Esophagus (tissue), 2 donors: ENCODE results near the gene MAPK8IP1. TPM values are rescaled to one million over a fixed set of nuclear protein-coding genes. Genes with fewer than 3 reads are reported as not detected.

Experiments
- H3K27ac ChIP-seq, 2 donors: one replicate each; pipeline ENCODE4 v1.5.1; 2013; ENCODE audit warnings: low read depth in 2 of 2, mild to moderate bottlenecking in 2 of 2, inconsistent platforms in 1 of 2, low read length in 1 of 2, moderate library complexity in 1 of 2
- H3K27me3 ChIP-seq, 2 donors: one replicate each; pipeline ENCODE4 v1.6.1; 2013; ENCODE audit warnings: low read length in 2 of 2, control low read depth in 1 of 2, mild to moderate bottlenecking in 1 of 2; ENCODE audit not compliant: insufficient read depth in 2 of 2, control insufficient read depth in 1 of 2
- H3K36me3 ChIP-seq, 2 donors: one replicate each; pipeline ENCODE4 v1.6.1; 2013; ENCODE audit warnings: low read length in 1 of 2; ENCODE audit not compliant: control insufficient read depth in 2 of 2, insufficient read depth in 2 of 2
- H3K4me1 ChIP-seq, 2 donors: one replicate each; pipeline ENCODE4 v1.6.1; 2013; ENCODE audit warnings: low read length in 1 of 2; ENCODE audit not compliant: control insufficient read depth in 2 of 2, insufficient read depth in 2 of 2
- H3K4me3 ChIP-seq, 2 donors: one replicate each; pipeline ENCODE4 v1.5.1; 2013; ENCODE audit warnings: low read length in 2 of 2, mild to moderate bottlenecking in 2 of 2, low read depth in 1 of 2, moderate library complexity in 1 of 2
- H3K9me3 ChIP-seq, 2 donors: one replicate each; pipeline ENCODE4 v1.6.1; 2013; ENCODE audit warnings: mild to moderate bottlenecking in 2 of 2, low read depth in 1 of 2, low read length in 1 of 2, moderate library complexity in 1 of 2; ENCODE audit not compliant: control insufficient read depth in 2 of 2, insufficient read depth in 1 of 2
- WGBS, 2 donors: extraction: QIAGEN DNeasy Blood & Tissue Kit; methylation state at CpG; one replicate each; pipeline ENCODE4 v1.1.7; 2013; 5-methylcytosine and 5-hydroxymethylcytosine counted together
- polyA plus RNA-seq, 2 donors: library from polyadenylated mRNA; stranded (reverse); fragments of 200-250 nt; gene quantifications; one replicate each; pipeline ENCODE4 v1.2.3, GENCODE V29; 2013
- donor health status: healthy with polysubstance abuse.
- donor health status: Bipolar disorder and iron deficiency.

MAPK8IP1 gene
- polyA plus RNA-seq, 2 donors = 0.77 to 1.3 TPM

- Histone ChIP-seq H3K27ac (no peak overlapping the region), H3K9me3 (no peaks in the 10 kb centered on the region), H3K27me3 (no peaks in the 10 kb centered on the region), H3K36me3 (peaks cover 11 to 19% of the 10 kb centered on the region in 2 donors), H3K4me1 (no peaks in the 10 kb centered on the region), H3K4me3 (no peak overlapping the region)
- 68 to 70% methylated on average over 6 of the region's 6 CpGs for WGBS, 2 donors
Observed at GRCh38 chr11:45876401-45876800, 9.1 kb upstream of the MAPK8IP1 start.

GRCh38 chr11:45877221-45877620 is 8.2 kb upstream of the MAPK8IP1 start:
- H3K27me3 ChIP-seq = no peaks in the 10 kb centered on the region
- no peaks in the 10 kb centered on the region for H3K9me3 ChIP-seq
- H3K36me3 ChIP-seq = peaks cover 12 to 20% of the 10 kb centered on the region in 2 donors
- H3K4me1 ChIP-seq = no peaks in the 10 kb centered on the region
- WGBS, 2 donors = 84 to 88% methylated on average over 8 of the region's 8 CpGs
- H3K4me3 ChIP-seq = no peak overlapping the region
- H3K27ac ChIP-seq = no peak overlapping the region

- Histone ChIP-seq H3K27ac (no peak overlapping the region), H3K4me1 (no peaks in the 10 kb centered on the region), H3K4me3 (no peak overlapping the region), H3K9me3 (no peaks in the 10 kb centered on the region), H3K27me3 (no peaks in the 10 kb centered on the region), H3K36me3 (peaks cover 12 to 25% of the 10 kb centered on the region in 2 donors)
- 94 to 95% methylated on average over 3 of the region's 3 CpGs for WGBS, 2 donors
Observed at GRCh38 chr11:45877845-45878244, 7.6 kb upstream of the MAPK8IP1 start.

DNA sequence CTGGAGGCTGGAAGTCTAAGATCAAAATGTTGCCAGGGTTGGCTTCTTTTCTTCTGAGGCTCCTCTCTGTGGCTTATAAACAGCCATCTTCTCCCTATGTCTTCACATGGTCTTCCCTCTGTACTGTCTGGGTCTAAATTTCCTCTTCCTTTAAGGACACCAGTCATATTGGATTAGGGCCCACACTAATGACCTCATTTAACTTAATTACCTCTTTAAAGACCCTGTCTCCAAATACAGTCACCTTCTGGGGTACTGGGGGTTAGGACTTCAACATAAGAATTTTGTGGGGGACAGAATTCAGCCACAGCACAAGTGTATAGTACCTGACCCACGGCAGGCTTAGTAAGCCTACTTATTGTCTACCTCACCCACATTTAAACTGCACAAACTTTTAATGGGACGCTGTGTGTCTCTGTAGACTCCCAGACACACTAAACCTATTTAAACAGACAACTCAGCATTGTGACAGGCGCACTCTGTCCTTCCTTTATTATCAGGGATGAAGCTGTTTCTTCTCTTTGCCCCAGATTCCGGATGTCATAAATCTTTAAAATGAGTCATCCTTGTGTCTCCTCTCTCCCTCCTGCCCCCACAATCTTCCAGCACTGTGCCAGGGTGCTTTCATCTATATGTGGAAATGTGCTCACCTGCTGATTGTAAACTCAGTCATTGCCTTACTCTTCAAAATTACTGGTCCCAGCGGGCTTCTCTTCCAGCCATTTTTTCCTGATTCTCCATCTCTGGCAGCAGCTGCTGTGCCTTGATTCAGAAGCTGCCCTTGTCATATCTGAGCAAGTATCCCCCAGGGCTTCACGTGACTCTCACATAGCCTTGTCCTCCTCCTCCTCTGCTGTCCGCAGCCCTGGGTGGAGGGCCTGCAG is 5.4 kb upstream of the MAPK8IP1 start:
- Histone ChIP-seq H3K4me1 (no peaks in the 10 kb centered on the region), H3K9me3 (no peaks in the 10 kb centered on the region), H3K27me3 (no peaks in the 10 kb centered on the region), H3K4me3 (no peak overlapping the region), H3K27ac (no peak overlapping the region), H3K36me3 (peaks cover 12 to 25% of the 10 kb centered on the region in 2 donors)
- 79 to 80% methylated on average over 7 of the region's 7 CpGs for WGBS, 2 donors

DNA sequence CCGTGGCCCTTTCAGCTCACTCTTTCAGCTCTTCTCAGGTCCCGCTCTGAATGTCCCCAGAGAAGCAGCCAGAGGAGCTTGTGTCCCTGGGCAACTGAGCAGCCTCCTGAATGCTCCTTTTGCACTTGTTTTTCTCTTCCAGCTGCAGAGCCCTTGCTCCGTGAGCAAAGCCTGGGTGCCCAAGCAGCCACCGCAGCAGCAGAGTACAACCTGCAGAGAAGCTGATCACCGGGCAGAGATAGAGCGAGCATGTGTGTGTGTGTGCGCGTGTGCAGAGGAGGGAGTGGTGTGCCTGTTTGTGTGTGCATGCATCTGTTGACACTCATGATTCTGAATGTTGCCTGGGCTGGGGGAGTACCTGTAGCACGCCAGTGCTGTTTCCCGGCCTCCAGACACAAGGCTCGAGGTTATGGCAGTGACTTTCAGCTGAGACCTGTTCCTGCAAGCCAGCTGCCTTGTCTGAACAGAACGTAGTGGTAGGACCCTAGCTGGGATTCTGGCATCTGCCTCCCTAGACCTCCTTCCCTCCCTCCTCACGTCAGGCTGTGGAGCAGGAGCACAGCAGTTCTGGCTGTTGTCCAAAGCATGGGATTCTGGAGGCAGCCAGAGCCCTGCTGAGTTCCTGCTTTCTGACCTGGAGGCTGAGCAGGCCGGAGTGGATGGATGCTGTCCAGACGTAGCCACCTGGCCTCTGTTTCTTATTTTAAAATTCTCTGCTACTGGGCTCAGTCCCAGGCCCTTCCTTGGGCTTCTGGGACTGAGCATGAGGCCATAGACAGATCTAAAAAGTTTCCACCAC is 4.5 kb upstream of the MAPK8IP1 start:
- no peak overlapping the region for H3K4me3 ChIP-seq
- no peaks in the 10 kb centered on the region for H3K27me3 ChIP-seq
- no peak overlapping the region for H3K27ac ChIP-seq
- no peaks in the 10 kb centered on the region for H3K9me3 ChIP-seq
- 83% methylated on average over 15 of the region's 15 CpGs for WGBS, 2 donors
- peaks cover 12 to 25% of the 10 kb centered on the region in 2 donors for H3K36me3 ChIP-seq
- H3K4me1 ChIP-seq = peaks cover 3 to 4% of the 10 kb centered on the region in 2 donors

- no peak overlapping the region for H3K4me3 ChIP-seq
- peaks cover 12 to 25% of the 10 kb centered on the region in 2 donors for H3K36me3 ChIP-seq
- H3K27ac ChIP-seq = no peak overlapping the region
- peaks cover 6 to 8% of the 10 kb centered on the region in 2 donors for H3K4me1 ChIP-seq
- H3K9me3 ChIP-seq = no peaks in the 10 kb centered on the region
- no peaks in the 10 kb centered on the region for H3K27me3 ChIP-seq
- 76 to 85% methylated on average over 6 of the region's 6 CpGs for WGBS, 2 donors
Observed at GRCh38 chr11:45881708-45882368, 3.6 kb upstream of the MAPK8IP1 start.

DNA sequence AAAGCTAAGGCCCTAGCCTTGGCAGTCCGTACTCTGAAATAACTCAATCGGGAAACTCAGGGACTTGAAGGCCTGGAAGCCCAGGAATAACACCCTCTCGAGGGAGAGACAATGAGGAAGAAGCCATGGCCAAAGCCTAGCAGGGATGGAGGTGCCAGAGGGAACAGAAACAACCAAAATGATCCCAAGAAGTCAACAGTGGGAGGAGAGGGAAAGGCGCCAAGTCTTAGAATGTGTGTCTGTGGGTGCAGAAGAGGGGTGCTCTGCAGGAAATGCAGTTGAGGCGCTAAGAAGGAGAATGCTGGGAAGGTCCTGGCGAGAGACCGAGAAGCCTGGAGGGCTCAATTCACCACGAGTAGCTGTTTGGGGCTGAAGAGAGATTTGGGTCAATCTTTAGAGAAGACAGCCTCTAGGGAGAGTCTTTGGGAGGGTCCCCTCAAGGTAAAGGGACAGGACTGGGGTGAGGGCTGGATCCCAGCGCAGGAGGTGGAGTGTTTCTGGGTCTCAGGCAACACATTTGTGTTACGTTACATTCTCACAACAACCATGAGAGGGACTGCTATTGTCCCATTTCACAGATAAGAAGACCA is 760 bp upstream of the MAPK8IP1 start:
- 87 to 88% methylated on average over 10 of the region's 10 CpGs for WGBS, 2 donors
- no peak overlapping the region for H3K4me3 ChIP-seq

GRCh38 chr11:45885921-45886721 is 670 bp downstream of the MAPK8IP1 start:
- Histone ChIP-seq H3K36me3 (peaks cover 7 to 15% of the 10 kb centered on the region in 2 donors), H3K4me1 (peaks cover 6 to 8% of the 10 kb centered on the region in 2 donors), H3K9me3 (no peaks in the 10 kb centered on the region), H3K27ac (no peak overlapping the region), H3K4me3 (peak overlapping the region; percentile 45 to 57), H3K27me3 (no peaks in the 10 kb centered on the region)
- 17 to 19% methylated on average over 43 of the region's 43 CpGs for WGBS, 2 donors

More for the DNA sequence above, 760 bp upstream of the MAPK8IP1 start:
- no peaks in the 10 kb centered on the region for H3K27me3 ChIP-seq
- peaks cover 6 to 8% of the 10 kb centered on the region in 2 donors for H3K4me1 ChIP-seq
- H3K36me3 ChIP-seq = peaks cover 12 to 22% of the 10 kb centered on the region in 2 donors
- no peaks in the 10 kb centered on the region for H3K9me3 ChIP-seq
- H3K27ac ChIP-seq = no peak overlapping the region
